Mucosa of stomach (tissue), 1 donor: ENCODE data around the gene COMMD7.
A peak's percentile ranks its signal among the peaks of the same experiment; 100 is the strongest.

Source experiments
- H3K27me3 ChIP-seq: one replicate; pipeline ENCODE4 v1.7.0; 2013; ENCODE audit warnings: mild to moderate bottlenecking, low read length; ENCODE audit not compliant: control insufficient read depth, insufficient read depth
- H3K36me3 ChIP-seq: one replicate; pipeline ENCODE4 v1.7.0; 2013; ENCODE audit warnings: low read length; ENCODE audit not compliant: control insufficient read depth, insufficient read depth
- H3K4me1 ChIP-seq: one replicate; pipeline ENCODE4 v1.7.0; 2013; ENCODE audit warnings: mild to moderate bottlenecking, low read length; ENCODE audit not compliant: control insufficient read depth, insufficient read depth
- H3K4me3 ChIP-seq: one replicate; pipeline ENCODE4 v1.7.0; 2013; ENCODE audit warnings: low read length
- H3K9ac ChIP-seq: one replicate; pipeline ENCODE4 v1.7.0; 2013; ENCODE audit warnings: mild to moderate bottlenecking, low read length, moderate library complexity
- H3K9me3 ChIP-seq: one replicate; pipeline ENCODE4 v1.7.0; 2013; ENCODE audit warnings: mild to moderate bottlenecking, low read length, moderate library complexity; ENCODE audit not compliant: control insufficient read depth
- donor health status: Pancreatic carcinoma.

Gene COMMD7

GRCh38 chr20:32762754-32763201 is 19.5 kb upstream of the COMMD7 start:
- peak overlapping the region; percentile 77 for H3K4me3 ChIP-seq
- peak overlapping the region; percentile 78 for H3K9ac ChIP-seq
- no peaks in the 10 kb centered on the region for H3K36me3 ChIP-seq
- no peaks in the 10 kb centered on the region for H3K27me3 ChIP-seq
- no peaks in the 10 kb centered on the region for H3K9me3 ChIP-seq
- H3K4me1 ChIP-seq: peaks cover 11% of the 10 kb centered on the region

GRCh38 chr20:32761831-32762753 is 18.8 kb upstream of the COMMD7 start, which contains the start of gene DNMT3B:
Gene DNMT3B (plus strand): TSS chr20:32762385. CDS start chr20:32780324, 17,939 bp downstream.
- Histone ChIP-seq H3K4me3 (peak within 1 kb of the TSS; percentile 77), H3K9me3 (no peaks in the 10 kb centered on the region), H3K36me3 (no peaks in the 10 kb centered on the region), H3K9ac (peak within 1 kb of the TSS; percentile 78), H3K4me1 (peaks cover 11% of the 10 kb centered on the region), H3K27me3 (no peaks in the 10 kb centered on the region)

- H3K27me3 ChIP-seq: no peaks in the 10 kb centered on the region
- H3K4me3 ChIP-seq: peak overlapping the region; percentile 31
- peaks cover 11% of the 10 kb centered on the region for H3K4me1 ChIP-seq
- H3K9ac ChIP-seq: peak overlapping the region; percentile 62
- H3K36me3 ChIP-seq: no peaks in the 10 kb centered on the region
- no peaks in the 10 kb centered on the region for H3K9me3 ChIP-seq
Observed at GRCh38 chr20:32761417-32761830, 18.2 kb upstream of the COMMD7 start.

- no peaks in the 10 kb centered on the region for H3K9me3 ChIP-seq
- H3K4me1 ChIP-seq: no peaks in the 10 kb centered on the region
- H3K9ac ChIP-seq: no peak overlapping the region
- H3K4me3 ChIP-seq: no peak overlapping the region
- H3K27me3 ChIP-seq: no peaks in the 10 kb centered on the region
- H3K36me3 ChIP-seq: no peaks in the 10 kb centered on the region
Observed at GRCh38 chr20:32756156-32756555, 12.9 kb upstream of the COMMD7 start.

GRCh38 chr20:32753731-32754130 is 10.5 kb upstream of the COMMD7 start:
- H3K36me3 ChIP-seq: no peaks in the 10 kb centered on the region
- no peaks in the 10 kb centered on the region for H3K9me3 ChIP-seq
- no peak overlapping the region for H3K4me3 ChIP-seq
- H3K27me3 ChIP-seq: no peaks in the 10 kb centered on the region
- H3K4me1 ChIP-seq: no peaks in the 10 kb centered on the region
- H3K9ac ChIP-seq: no peak overlapping the region

GRCh38 chr20:32752458-32753250 is 9.4 kb upstream of the COMMD7 start:
- Histone ChIP-seq H3K9ac (no peak overlapping the region), H3K36me3 (no peaks in the 10 kb centered on the region)

GRCh38 chr20:32751702-32752457 is 8.6 kb upstream of the COMMD7 start:
- Histone ChIP-seq H3K4me1 (no peaks in the 10 kb centered on the region), H3K36me3 (no peaks in the 10 kb centered on the region), H3K9ac (no peak overlapping the region), H3K4me3 (no peak overlapping the region), H3K27me3 (no peaks in the 10 kb centered on the region), H3K9me3 (no peaks in the 10 kb centered on the region)

More at GRCh38 chr20:32752458-32753250, 9.4 kb upstream of the COMMD7 start:
- Histone ChIP-seq H3K9me3 (no peaks in the 10 kb centered on the region), H3K4me1 (no peaks in the 10 kb centered on the region), H3K27me3 (no peaks in the 10 kb centered on the region), H3K4me3 (no peak overlapping the region)

- H3K4me1 ChIP-seq: no peaks in the 10 kb centered on the region
- no peaks in the 10 kb centered on the region for H3K36me3 ChIP-seq
- no peak overlapping the region for H3K4me3 ChIP-seq
- no peak overlapping the region for H3K9ac ChIP-seq
- H3K9me3 ChIP-seq: no peaks in the 10 kb centered on the region
- H3K27me3 ChIP-seq: no peaks in the 10 kb centered on the region
Observed at GRCh38 chr20:32751293-32751692, 8.0 kb upstream of the COMMD7 start.

- Histone ChIP-seq H3K27me3 (no peaks in the 10 kb centered on the region), H3K4me3 (no peak overlapping the region), H3K9ac (no peak overlapping the region), H3K4me1 (no peaks in the 10 kb centered on the region), H3K9me3 (no peaks in the 10 kb centered on the region), H3K36me3 (no peaks in the 10 kb centered on the region)
Observed at GRCh38 chr20:32749914-32750637, 6.8 kb upstream of the COMMD7 start.

GRCh38 chr20:32742322-32743236 is 688 bp downstream of the COMMD7 start:
- peaks cover 14% of the 10 kb centered on the region for H3K4me1 ChIP-seq
- peak overlapping the region; percentile 97 for H3K9ac ChIP-seq
- H3K36me3 ChIP-seq: no peaks in the 10 kb centered on the region

More at GRCh38 chr20:32742322-32743236, 688 bp downstream of the COMMD7 start:
- H3K9me3 ChIP-seq: no peaks in the 10 kb centered on the region
- no peaks in the 10 kb centered on the region for H3K27me3 ChIP-seq
- H3K4me3 ChIP-seq: peak overlapping the region; percentile 77
